GM18517 (cell line): ENCODE measurements around the gene INPP4A.

Source experiments
- ATAC-seq: cut with Tn5 transposase; IDR thresholded peaks from one replicate; pipeline ENCODE4 v1.9.1; 2021; ENCODE audit warnings: mild to moderate bottlenecking, moderate library complexity; ENCODE audit not compliant: unreplicated experiment

Gene INPP4A

DNA sequence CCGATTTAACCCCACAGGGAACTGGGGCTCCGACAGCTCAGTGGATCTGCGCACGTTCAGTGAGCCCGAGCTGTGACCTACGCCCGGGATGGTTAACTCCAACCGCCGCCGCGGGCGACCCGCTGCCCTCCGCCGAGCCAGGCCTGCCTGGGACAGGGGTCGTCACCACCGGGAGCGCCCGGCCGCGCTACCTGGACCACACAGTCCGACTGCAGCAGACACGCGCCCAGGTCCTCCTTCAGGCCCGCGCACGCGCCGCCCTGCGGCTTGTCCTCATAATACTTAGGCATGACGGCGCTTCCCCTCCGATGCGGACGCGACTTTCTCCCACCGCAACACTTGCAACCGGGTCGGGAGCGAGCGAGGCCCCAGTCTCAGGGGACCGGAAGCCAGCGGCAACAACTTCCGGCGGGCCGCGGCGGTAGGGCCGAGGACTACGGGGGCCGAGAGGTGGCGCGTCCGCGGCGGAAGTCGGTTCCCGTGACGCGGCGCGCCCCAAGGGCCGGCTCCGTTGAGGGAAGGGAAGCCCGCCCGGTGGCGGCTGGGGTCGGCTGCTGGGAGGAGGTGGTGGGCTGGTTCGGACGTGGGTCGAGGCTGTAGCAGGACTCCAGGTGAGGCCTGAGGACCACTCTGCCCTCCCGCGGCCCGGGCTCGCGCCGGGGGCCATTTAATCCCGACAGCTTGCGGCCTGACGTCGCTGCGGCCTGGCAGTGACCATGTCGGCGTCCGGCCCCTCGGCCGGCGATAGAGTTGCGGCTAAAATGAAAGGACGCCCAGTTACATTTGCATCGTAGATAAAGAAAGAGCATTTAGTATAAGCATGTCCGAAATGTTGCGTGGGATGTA, 163.7 kb downstream of the INPP4A start, which contains the start of the genes COA5 and UNC50:
COA5 (minus strand) TSS at position 397 of the 846 bp plus-strand sequence; CDS start at position 290, 107 bp downstream.
UNC50 (plus strand) TSS at position 474 of the 846 bp plus-strand sequence. CDS start 1,171 bp downstream, outside the sequence.
- ATAC-seq, result peak; percentile 77

DNA sequence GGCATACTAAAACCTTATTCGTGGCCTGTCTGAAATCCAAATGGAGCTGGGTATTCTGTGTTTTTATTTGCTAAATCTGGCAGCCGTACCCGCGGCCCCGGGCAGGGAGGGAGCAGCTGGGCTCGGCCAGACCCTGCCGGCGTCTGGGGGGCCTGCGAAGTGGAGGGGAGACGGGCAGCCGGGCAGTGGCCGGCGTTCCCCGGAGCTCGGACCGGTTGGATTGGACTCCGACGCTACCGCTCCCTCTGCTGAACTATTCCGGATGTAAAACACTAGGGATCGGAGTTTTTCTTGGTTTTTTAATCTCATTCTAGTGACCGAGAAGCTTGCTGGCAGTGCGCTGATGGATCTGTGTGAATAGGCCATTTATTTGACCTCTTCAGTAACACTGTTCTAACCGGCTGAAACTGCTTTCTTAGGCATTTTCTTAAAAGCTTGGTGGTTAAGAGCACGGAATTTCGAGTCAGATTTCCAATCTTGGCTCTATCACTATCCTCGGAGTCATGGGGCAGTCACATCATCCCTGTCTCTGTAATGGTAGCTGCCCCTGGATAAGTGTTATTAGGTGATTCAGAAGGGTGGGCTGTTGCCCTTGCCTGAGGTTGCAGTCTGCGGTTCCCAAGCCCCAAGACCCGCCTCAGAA, 164.4 kb downstream of the INPP4A start:
- ATAC-seq, result no peak

DNA sequence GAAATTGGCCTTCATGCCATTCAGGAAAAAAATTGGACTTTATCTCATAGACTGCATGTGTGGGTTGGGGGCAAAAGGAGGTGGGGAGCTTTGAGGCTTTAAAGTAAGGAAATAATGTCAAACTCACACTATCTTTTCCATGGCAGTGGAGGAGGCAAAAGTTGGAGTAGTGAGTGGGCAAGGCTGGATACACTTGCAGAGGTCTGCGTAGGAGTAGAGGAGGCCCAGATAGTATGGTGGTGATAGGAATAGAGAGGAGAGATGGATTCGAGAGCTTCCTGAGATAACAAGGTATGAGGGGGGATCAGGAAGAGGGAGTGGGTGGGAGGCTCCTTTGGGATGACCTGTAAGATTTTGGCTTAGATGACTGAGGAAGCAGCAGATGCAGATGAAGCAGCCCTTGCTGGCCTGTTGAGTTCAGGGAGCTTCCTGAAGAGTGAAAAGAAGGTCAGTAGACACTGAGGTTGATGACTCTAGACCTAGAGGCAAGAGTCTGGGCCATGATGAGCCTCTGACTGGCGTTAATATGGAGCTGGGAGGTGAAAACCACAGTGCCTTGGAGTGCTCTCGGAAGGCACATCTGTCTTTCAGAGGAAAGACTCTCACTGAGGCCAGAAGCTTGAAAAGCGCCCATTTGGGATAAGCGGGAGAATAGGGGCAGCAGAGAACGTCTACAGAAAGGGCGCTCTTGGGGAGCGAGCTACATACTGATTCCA, 169.5 kb downstream of the INPP4A start:
- no peak for ATAC-seq

DNA sequence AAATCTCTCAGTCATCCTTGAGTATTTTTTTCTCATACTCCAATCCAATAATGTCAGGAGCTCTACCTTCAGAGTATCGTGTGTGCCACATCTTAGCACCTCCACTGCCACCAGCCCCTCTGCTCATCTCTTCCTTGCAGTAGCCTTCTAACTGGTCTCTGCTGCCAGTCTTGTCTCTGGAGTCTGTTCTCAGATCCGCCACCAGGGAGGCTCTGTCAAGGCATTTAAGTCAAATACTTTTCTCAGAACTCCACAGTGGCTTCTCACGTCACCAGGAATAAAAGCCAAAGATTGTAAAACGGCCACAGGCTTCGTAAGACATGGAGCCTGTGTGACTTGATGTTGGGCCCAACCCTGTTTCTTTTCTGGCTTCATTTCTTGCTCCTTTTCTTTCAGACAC, 170.8 kb downstream of the INPP4A start:
- no peak for ATAC-seq

DNA sequence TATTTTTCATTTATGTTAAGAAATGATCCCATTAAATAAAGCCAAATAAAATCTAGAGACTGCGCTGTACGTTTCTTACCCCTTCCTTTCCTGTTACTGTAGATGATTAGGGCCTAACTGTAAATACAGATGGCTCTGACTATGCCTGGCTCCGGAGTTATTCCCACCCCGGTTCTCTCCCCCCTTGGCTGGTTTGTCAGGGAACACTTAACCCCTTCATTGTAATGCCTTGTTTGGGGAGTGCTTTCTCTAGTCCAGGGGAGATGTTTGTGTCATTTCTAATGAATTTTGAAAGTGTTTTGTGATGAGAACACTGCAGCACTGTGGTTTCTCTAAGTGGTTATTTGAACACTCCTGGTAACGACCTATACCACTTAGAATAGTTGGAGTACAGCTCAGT, 172.5 kb downstream of the INPP4A start:
- ATAC-seq, result no peak

DNA sequence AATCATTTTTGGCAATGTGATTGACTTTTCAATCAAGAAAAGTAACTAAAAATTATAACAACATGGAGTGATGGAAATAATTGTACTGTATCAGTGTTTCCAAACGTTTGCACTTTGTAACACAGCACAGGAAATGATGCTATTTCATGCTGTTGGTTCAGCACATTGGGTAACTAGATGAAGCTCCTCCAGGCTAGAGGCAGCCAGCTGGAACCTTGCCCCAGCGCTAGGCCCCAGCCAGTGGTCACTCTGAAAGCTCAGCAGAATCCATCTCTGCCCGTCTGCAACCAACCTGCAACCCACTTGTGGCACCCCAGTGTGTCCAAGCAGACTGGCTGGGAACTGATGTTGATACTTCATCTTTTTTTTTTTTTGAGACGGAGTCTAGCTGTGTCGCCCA, 179.0 kb downstream of the INPP4A start:
- ATAC-seq, result no peak

DNA sequence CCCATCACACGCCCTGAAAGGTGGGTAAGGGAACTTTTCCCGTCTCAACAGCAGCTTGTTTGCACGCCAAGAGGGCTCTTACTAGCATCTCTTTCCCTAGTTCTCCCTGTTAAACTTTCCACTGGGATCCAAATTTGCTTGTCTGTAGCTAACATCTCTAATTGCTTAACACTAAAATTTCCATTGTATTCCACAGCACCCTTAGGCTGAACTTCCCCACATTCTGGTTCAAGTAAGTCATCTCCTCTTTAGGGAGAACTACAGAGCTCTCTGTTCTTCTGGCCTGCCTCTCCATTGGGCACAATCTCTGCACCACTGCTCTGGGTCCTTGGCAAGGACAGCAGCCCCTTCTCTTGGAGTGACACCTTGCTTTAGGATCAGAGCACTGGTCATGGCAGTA, 187.7 kb downstream of the INPP4A start:
- ATAC-seq, result no peak

DNA sequence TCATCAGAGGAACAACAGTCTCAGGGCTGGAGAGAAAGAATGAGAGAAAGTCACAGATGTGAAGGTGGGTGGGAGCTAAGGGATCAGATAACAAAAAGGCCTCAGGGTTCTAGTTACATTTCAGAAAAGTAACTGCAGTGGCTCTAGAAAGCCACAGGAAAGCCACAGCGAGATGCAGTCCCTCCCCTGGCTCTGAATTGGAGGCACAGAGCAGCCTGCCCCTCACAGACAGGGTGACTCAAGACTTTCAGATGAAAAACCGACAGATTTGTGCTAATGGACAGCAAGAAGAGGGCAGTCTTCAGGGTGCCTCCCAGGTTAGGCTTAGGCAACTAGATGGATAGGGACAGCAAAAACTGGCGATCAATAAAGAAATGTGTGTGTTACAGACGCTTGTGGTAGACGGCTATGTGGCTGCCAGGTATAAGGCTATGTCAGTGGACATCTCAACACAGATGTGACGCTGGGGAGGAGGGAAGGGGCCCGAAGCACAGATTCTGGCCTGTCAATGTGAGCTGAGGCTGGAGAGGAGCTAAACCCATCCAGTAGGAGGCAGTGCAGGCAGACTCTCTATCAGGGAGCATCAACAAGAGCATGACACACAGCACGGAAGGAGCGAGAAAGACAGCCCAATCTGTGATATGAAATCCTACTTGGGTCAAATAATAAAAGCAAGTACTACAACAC, 189.9 kb downstream of the INPP4A start:
- ATAC-seq, result no peak

DNA sequence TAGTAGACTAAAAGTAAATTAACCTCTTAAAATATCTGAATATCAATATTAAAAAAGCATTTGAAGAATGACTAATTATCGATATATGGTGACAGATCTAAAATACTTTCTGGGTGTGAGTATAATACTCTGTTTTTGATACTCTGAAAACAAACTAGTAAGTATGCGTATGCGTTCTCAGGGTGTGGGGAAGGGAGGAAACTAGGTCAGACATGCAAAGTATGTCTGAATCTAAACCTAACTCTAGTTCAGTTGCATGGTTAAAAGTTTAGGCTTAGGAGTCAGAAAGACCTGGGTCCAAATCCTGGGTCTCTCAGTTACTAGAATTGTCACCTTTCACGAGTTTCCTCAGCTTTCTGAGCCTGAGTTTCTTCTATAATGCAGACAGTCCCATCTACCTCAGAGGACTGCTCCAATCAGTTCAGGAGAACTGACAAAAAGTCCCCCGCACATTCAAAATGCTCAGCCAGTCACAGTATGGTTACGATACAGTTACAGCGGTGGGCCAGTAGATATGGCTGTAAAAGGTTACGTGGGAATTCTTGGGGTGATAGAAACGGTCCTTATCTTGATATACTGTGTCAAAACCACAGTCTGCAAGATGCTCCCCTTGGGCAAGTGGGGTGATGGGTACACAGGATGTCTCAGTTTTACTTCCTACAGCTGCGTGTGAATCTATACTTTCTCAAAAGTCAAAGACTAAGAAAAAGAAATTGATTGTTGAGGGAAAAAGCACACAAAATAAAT, 192.9 kb downstream of the INPP4A start:
- no peak for ATAC-seq

DNA sequence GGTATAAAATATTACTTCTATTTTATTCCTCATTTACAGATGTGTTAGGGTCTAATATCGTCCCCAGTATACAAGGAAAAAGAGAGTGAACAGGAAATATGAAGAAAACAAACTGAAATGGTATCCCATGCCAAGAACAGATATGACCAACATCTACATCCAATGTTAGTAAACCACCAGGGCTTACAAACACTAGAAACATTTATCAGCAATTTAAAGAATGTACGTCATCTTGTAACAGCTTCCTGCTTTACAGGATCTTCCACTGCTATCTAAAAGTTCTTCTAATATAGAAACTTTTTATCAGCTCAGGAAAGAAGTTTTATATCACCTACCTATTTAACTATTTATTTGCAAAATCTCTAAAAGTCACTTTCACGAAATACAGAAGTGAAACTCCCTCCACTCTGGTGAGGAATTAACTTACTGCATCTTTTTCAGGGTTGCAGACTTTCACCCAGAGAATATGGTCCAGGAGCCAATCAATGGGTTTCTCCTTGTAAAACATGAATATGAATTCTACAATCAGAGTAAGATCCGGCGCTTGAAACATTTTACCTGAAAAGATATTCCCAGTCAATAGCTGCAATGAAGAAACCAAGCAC, 198.9 kb downstream of the INPP4A start:
- ATAC-seq, result no peak
